Measurements from ENCODE around the gene OBP2A. TPM values are rescaled to one million over a fixed set of nuclear protein-coding genes. Genes with fewer than 3 reads are reported as not detected.

OBP2A gene
- total RNA-seq, 1 experiment from 2014 or later, result not detected

DNA sequence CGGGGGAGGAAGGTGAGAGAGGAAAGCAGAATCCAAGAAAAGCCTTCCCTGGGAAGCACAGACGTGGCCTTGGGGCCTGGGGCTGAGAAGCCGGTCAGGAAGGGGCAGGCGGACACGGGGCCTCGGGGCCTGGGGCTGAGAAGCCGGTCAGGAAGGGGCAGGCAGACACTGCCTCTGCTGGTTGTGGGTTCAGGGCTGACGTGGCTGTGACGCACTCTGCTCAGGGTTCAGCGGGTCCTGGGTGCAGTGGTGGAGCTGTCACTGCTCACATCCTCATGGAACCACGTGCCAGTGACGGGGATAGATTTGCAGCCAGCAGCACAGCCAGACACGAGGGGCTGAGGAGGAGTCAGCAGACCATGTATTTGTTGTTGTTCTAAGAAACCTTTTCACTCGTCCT, 28.4 kb downstream of the OBP2A start:
- Histone ChIP-seq H2BK20ac (ENCODE audit: low read depth, low read length, poor library complexity, severe bottlenecking) (no peak overlapping the region), H2BK12ac (ENCODE audit: insufficient read length, low read depth, low read length) (no peak overlapping the region), H3K9me3 (ENCODE audit: control insufficient read depth, low read depth, low read length) (no peaks in the 10 kb centered on the region), H4K91ac (ENCODE audit: insufficient read length, low read depth, low read length) (no peak overlapping the region), H3K23me2 (ENCODE audit: insufficient read length, low read depth, low read length, poor library complexity, severe bottlenecking) (no peaks in the 10 kb centered on the region), H3T11ph (ENCODE audit: low read length) (no peak overlapping the region), H3K27ac (ENCODE audit: insufficient read length, low read depth, low read length) (no peak overlapping the region), H3K56ac (ENCODE audit: insufficient read length, low read depth, low read length) (no peak overlapping the region), H4K5ac (ENCODE audit: insufficient read length, low read depth, low read length) (no peak overlapping the region), H3K4me1 (ENCODE audit: insufficient read depth, low read length) (no peaks in the 10 kb centered on the region; the same call in 1 of the 2 replicates), H3K18ac (ENCODE audit: insufficient read length, low read depth, low read length) (no peak overlapping the region), H3K79me1 (ENCODE audit: insufficient read depth, low read depth, low read length, poor library complexity, severe bottlenecking) (no peaks in the 10 kb centered on the region), H3K27me3 (ENCODE audit: insufficient read depth, low read length) (no peaks in the 10 kb centered on the region), H2BK5ac (ENCODE audit: insufficient read length, low read length) (no peak overlapping the region), H3K4me2 (ENCODE audit: insufficient read depth, insufficient read length, low read length) (no peak overlapping the region), H2AK5ac (ENCODE audit: insufficient read length, low read length) (no peak overlapping the region), H3K14ac (ENCODE audit: insufficient read depth, low read length) (no peak overlapping the region), H2BK120ac (ENCODE audit: low read depth, low read length, poor library complexity, severe bottlenecking) (no peak overlapping the region), H3K4ac (ENCODE audit: low read depth, low read length) (no peak overlapping the region), H3K79me2 (ENCODE audit: insufficient read depth, low read length) (no peaks in the 10 kb centered on the region), H4K8ac (replicated peaks; ENCODE audit: insufficient read length, low read depth, low read length) (no peak overlapping the region), H3K9ac (ENCODE audit: extremely low read depth, insufficient read length, low read length) (no peak overlapping the region), H2AFZ (ENCODE audit: low read length) (no peak overlapping the region), H3K23ac (ENCODE audit: insufficient read length, low read depth, low read length) (no peak overlapping the region), H2BK15ac (ENCODE audit: low read depth, low read length) (no peak overlapping the region), H4K20me1 (ENCODE audit: control insufficient read depth, insufficient read depth, insufficient read length) (no peaks in the 10 kb centered on the region)
- TF ChIP-seq, protein P1, sequence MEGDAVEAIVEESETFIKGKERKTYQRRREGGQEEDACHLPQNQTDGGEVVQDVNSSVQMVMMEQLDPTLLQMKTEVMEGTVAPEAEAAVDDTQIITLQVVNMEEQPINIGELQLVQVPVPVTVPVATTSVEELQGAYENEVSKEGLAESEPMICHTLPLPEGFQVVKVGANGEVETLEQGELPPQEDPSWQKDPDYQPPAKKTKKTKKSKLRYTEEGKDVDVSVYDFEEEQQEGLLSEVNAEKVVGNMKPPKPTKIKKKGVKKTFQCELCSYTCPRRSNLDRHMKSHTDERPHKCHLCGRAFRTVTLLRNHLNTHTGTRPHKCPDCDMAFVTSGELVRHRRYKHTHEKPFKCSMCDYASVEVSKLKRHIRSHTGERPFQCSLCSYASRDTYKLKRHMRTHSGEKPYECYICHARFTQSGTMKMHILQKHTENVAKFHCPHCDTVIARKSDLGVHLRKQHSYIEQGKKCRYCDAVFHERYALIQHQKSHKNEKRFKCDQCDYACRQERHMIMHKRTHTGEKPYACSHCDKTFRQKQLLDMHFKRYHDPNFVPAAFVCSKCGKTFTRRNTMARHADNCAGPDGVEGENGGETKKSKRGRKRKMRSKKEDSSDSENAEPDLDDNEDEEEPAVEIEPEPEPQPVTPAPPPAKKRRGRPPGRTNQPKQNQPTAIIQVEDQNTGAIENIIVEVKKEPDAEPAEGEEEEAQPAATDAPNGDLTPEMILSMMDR (conservative IDR thresholded peaks at IDR 0.05), result no peak
- no peak overlapping the region for H3K27ac Mint-ChIP-seq
- H3K36me3 Mint-ChIP-seq (ENCODE audit: insufficient read depth in 1 of 3, low read depth in 3 of 3), result peaks cover 2 to 3% (median 2%) of the 10 kb centered on the region in 3 experiments; a peak in 5 of 7 replicates
- peaks cover 5 to 7% of the 10 kb centered on the region in 2 experiments for H3K4me1 Mint-ChIP-seq
- WGBS (ENCODE audit: extremely low coverage, insufficient read length, low lambda C conversion rate), result no CpG with 5 or more reads among the region's 14 CpGs
- no peak for DNase-seq
- peaks cover 3 to 6% of the 10 kb centered on the region in 2 experiments for H3K9me3 Mint-ChIP-seq
- no peak overlapping the region for H3K4me3 Mint-ChIP-seq
- no peaks in the 10 kb centered on the region; the same call in 1 of the 2 replicates for H3K27me3 Mint-ChIP-seq (ENCODE audit: low read depth)
